Progenitor cell of endocrine pancreas (in vitro differentiated cells): Measurements from ENCODE around the gene FBXW8. TPM values are rescaled to one million over a fixed set of nuclear protein-coding genes. Genes with fewer than 3 reads are reported as not detected.

Source experiments
- DNase-seq: peaks from one replicate; pipeline ENCODE4 v3.0.0; 2021; ENCODE audit warnings: low spot score; ENCODE audit not compliant: unreplicated experiment
- H3K27ac Mint-ChIP-seq: 2 replicates; pipeline ENCODE4 v1.8.0; 2021; ENCODE audit warnings: mild to moderate bottlenecking, moderate library complexity, mixed read lengths
- H3K27me3 Mint-ChIP-seq: 2 replicates; pipeline ENCODE4 v1.8.0; 2021; ENCODE audit warnings: mixed read lengths
- H3K36me3 Mint-ChIP-seq: 2 replicates; pipeline ENCODE4 v1.8.0; 2022; ENCODE audit warnings: mixed read lengths; ENCODE audit not compliant: insufficient read depth
- H3K4me1 Mint-ChIP-seq: 2 replicates; pipeline ENCODE4 v1.8.0; 2021; ENCODE audit warnings: low read depth, mixed read lengths
- H3K4me3 Mint-ChIP-seq: 2 replicates; pipeline ENCODE4 v1.8.0; 2021; ENCODE audit warnings: low read depth, mild to moderate bottlenecking, moderate library complexity, mixed read lengths
- H3K9me3 Mint-ChIP-seq: 2 replicates; pipeline ENCODE4 v1.8.0; 2021; ENCODE audit warnings: low read depth, mixed read lengths
- total RNA-seq: library from RNA; stranded (reverse); gene quantifications from 2 replicates; pipeline ENCODE4 v1.2.1, GENCODE V29; 2021
- TF ChIP-seq, protein P1 (sequence below): fragments of 200-600 bp; sonication (generic); IDR thresholded peaks from one replicate; pipeline ENCODE4 v1.5.0; 2021; ENCODE audit warnings: antibody characterized with exemption, mild to moderate bottlenecking; ENCODE audit not compliant: unreplicated experiment

The FBXW8 gene
- total RNA-seq, 1 donor from 2014 or later: 32.6 TPM

- H3K9me3 Mint-ChIP-seq: no peaks in the 10 kb centered on the region
- H3K27me3 Mint-ChIP-seq: no peaks in the 10 kb centered on the region
- DNase-seq: no peak
- H3K27ac Mint-ChIP-seq: no peak overlapping the region
- TF ChIP-seq, protein P1, sequence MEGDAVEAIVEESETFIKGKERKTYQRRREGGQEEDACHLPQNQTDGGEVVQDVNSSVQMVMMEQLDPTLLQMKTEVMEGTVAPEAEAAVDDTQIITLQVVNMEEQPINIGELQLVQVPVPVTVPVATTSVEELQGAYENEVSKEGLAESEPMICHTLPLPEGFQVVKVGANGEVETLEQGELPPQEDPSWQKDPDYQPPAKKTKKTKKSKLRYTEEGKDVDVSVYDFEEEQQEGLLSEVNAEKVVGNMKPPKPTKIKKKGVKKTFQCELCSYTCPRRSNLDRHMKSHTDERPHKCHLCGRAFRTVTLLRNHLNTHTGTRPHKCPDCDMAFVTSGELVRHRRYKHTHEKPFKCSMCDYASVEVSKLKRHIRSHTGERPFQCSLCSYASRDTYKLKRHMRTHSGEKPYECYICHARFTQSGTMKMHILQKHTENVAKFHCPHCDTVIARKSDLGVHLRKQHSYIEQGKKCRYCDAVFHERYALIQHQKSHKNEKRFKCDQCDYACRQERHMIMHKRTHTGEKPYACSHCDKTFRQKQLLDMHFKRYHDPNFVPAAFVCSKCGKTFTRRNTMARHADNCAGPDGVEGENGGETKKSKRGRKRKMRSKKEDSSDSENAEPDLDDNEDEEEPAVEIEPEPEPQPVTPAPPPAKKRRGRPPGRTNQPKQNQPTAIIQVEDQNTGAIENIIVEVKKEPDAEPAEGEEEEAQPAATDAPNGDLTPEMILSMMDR: no peak
- H3K4me1 Mint-ChIP-seq: peaks cover 12% of the 10 kb centered on the region
- no peak overlapping the region for H3K4me3 Mint-ChIP-seq
- peaks cover 6% of the 10 kb centered on the region for H3K36me3 Mint-ChIP-seq
Observed at GRCh38 chr12:116958402-116959197, 47.9 kb downstream of the FBXW8 start.

GRCh38 chr12:116959198-116959460, 48.4 kb downstream of the FBXW8 start:
- Mint-ChIP-seq H3K36me3 (peaks cover 6% of the 10 kb centered on the region), H3K27ac (no peak overlapping the region), H3K9me3 (no peaks in the 10 kb centered on the region), H3K27me3 (no peaks in the 10 kb centered on the region), H3K4me1 (peaks cover 12% of the 10 kb centered on the region), H3K4me3 (no peak overlapping the region)
- no peak for DNase-seq
- TF ChIP-seq, protein P1: no peak

DNA sequence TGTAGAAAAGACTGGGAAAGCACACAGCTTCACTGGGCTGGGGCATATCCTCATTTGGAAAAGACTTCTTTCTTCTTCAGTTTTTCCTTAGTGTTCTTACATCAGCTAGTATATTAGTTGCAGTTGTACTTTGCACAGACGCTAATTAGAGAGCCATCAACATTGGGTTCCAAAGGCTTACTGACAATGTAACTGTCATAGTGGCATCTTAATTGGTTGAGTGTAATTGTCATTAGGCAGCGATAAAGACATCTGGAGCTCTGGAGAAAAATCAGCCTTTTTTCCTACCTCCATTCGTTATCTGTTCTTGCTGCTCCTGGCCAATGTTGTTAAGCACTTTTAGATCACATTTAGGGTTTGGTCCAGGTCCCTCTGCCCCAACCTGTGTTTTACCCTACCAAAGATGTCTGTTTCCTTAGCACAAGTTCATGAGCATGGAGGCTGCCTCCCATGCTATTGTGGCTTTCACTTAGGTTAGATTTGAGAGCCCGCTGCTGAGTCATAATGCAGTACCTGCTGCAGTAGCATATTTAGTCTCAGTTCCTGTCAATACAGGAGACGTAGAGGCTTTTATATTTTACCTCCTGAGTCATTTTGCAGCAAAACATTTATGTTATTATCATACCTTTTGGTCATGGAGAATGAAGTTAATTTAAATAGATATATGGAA, 49.2 kb downstream of the FBXW8 start:
- TF ChIP-seq, protein P1: no peak
- DNase-seq: no peak
- Mint-ChIP-seq H3K27me3 (no peaks in the 10 kb centered on the region), H3K9me3 (no peaks in the 10 kb centered on the region), H3K4me1 (peaks cover 12% of the 10 kb centered on the region), H3K36me3 (peaks cover 6% of the 10 kb centered on the region), H3K4me3 (no peak overlapping the region), H3K27ac (no peak overlapping the region)

DNA sequence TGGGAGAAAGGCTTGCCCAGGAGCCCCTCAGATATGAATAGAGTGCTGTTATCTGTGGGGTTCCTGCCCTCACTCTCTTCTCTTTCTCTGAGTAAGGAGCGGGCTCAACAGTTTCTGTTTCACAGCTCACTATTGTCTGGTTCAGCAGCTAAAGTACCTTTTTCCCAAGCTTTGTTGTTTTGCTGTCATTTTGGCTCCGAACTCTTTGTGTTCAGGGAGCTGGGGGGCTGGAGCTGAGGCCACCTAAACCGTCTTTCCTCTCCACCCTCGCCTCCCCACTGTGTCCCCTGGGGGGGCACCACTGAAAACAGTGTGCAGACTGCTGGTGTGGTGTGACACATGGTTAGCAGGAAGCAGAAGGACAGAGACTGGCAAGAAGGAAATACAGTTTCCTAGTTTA, 51.4 kb downstream of the FBXW8 start:
- Mint-ChIP-seq H3K4me1 (peaks cover 7% of the 10 kb centered on the region), H3K9me3 (no peaks in the 10 kb centered on the region), H3K27ac (no peak overlapping the region), H3K4me3 (no peak overlapping the region), H3K36me3 (peaks cover 1% of the 10 kb centered on the region), H3K27me3 (no peaks in the 10 kb centered on the region)
- TF ChIP-seq, protein P1: no peak
- DNase-seq: no peak

- Mint-ChIP-seq H3K9me3 (no peaks in the 10 kb centered on the region), H3K36me3 (peaks cover 3% of the 10 kb centered on the region)
Observed at GRCh38 chr12:116962783-116963356, 52.1 kb downstream of the FBXW8 start.

More at GRCh38 chr12:116962783-116963356, 52.1 kb downstream of the FBXW8 start:
- Mint-ChIP-seq H3K27ac (no peak overlapping the region), H3K4me3 (no peak overlapping the region), H3K27me3 (no peaks in the 10 kb centered on the region), H3K4me1 (peaks cover 3% of the 10 kb centered on the region)
- TF ChIP-seq, protein P1: no peak
- no peak for DNase-seq
